Common myeloid progenitor, CD34-positive (primary cell): ENCODE results near the gene POLE2.

Experiments
- CTCF ChIA-PET: fragments of 350-600 bp; sonication (Branson Sonifier 250); formaldehyde crosslinking; loops from one replicate; lab custom pipeline; 2021; ENCODE audit warnings: antibody characterized with exemption; lab: Charles Lee
- POLR2A ChIA-PET: fragments of 350-600 bp; sonication (Branson Sonifier 250); formaldehyde crosslinking; loops from one replicate; lab custom pipeline; 2021; ENCODE audit warnings: antibody characterized with exemption; lab: Charles Lee
- DNase-seq, 3 donors: peaks; one replicate each; pipeline versions ENCODE4 v3.0.0 to v3.0.0-alpha.2; 2013
- H3K27ac ChIP-seq, 2 experiments: 1 replicate in 1 of 2; 2 replicates in 1 of 2; pipeline ENCODE4 v1.7.0; 2013; ENCODE audit warnings: inconsistent platforms in 2 of 2, low read length in 2 of 2, mild to moderate bottlenecking in 2 of 2, low read depth in 1 of 2, moderate library complexity in 1 of 2; ENCODE audit not compliant: severe bottlenecking in 2 of 2, insufficient read depth in 1 of 2, poor library complexity in 1 of 2
- H3K27me3 ChIP-seq, 5 experiments: replicated peaks in 2 of 5; 1 replicate in 3 of 5; 2 replicates in 2 of 5; pipeline versions ENCODE4 v1.6.1 to v1.7.0; 2013; ENCODE audit warnings: low read length in 4 of 5, mild to moderate bottlenecking in 2 of 5, moderate library complexity in 2 of 5, inconsistent platforms in 1 of 5; ENCODE audit not compliant: insufficient read depth in 5 of 5, control insufficient read depth in 4 of 5
- H3K36me3 ChIP-seq, 4 experiments: 1 replicate in 2 of 4; 2 replicates in 2 of 4; pipeline versions ENCODE4 v1.6.1 to v1.7.0; 2013; ENCODE audit warnings: low read length in 3 of 4, control low read depth in 1 of 4, mild to moderate bottlenecking in 1 of 4; ENCODE audit not compliant: control insufficient read depth in 4 of 4, insufficient read depth in 4 of 4
- H3K4me1 ChIP-seq, 4 experiments: 1 replicate in 3 of 4; 2 replicates in 1 of 4; pipeline versions ENCODE4 v1.6.1 to v1.7.1; 2013; ENCODE audit warnings: low read length in 3 of 4, mild to moderate bottlenecking in 3 of 4, control low read depth in 1 of 4, inconsistent platforms in 1 of 4, moderate library complexity in 1 of 4; ENCODE audit not compliant: control insufficient read depth in 4 of 4, insufficient read depth in 4 of 4; ENCODE audit errors: control extremely low read depth in 1 of 4
- H3K4me3 ChIP-seq, 7 experiments: 1 replicate in 4 of 7; 2 replicates in 3 of 7; pipeline versions ENCODE4 v1.5.1 to v1.7.0; 2013; ENCODE audit warnings: mild to moderate bottlenecking in 7 of 7, low read length in 6 of 7, moderate library complexity in 6 of 7, inconsistent platforms in 2 of 7, low read depth in 2 of 7, control low read depth in 1 of 7; ENCODE audit not compliant: insufficient read depth in 4 of 7, control insufficient read depth in 1 of 7; ENCODE audit errors: extremely low read depth in 1 of 7
- H3K9me3 ChIP-seq, 5 experiments: 1 replicate in 4 of 5; 2 replicates in 1 of 5; pipeline versions ENCODE4 v1.6.1 to v1.7.1; 2013; ENCODE audit warnings: low read length in 4 of 5, mild to moderate bottlenecking in 2 of 5, inconsistent platforms in 1 of 5, low read depth in 1 of 5, moderate library complexity in 1 of 5; ENCODE audit not compliant: control insufficient read depth in 4 of 5, insufficient read depth in 2 of 5; ENCODE audit errors: control extremely low read depth in 1 of 5
- WGBS: methylation state at CpG from one replicate; pipeline ENCODE4 v1.1.5; 2013; ENCODE audit not compliant: insufficient coverage; 5-methylcytosine and 5-hydroxymethylcytosine counted together

The POLE2 gene

DNA sequence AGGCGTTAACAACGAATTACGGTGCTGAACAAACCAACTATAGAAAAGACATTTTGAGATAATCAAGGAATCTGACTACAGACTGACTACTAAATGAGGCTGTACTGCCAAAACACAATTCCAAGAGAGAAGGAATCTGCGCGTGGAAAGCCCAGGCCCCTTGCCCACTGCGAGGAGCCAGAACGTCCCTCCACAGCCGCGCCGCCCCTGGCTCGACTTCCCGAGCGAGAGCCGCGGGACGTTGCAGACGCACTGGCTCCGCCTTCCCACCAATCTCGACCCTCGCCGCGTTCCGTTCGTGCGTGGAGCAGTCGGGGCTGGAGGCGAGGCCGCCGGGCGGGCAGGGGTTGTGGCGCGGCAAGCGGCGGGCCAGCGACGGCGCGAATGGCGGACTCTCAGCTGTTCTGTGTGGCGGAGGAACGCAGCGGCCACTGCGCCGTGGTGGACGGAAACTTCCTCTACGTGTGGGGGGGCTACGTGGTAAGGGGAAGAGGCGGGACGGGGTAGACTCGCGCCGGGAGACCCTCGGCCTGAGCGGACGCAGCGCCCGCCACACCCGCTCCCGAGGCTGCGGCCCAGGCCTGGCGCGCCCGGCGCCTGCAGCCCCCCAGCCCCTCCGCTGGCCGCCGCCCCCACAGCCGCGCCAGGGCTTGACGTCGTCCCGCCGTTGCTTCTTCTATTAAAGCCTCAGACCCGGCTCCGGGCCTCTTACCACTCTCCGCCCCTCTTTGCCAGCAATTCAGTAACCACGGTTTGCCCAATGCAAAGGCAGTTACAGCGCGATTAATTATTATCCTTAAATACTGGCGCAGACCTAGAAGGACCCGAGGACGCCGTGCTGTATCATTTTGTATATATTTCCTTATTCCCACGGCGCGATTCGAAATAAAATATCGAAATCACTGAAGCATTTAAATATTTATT lies 5.1 kb upstream of the POLE2 start, which contains the start of gene KLHDC1:
Gene KLHDC1 (plus strand): TSS at position 310 of the 924 bp plus-strand sequence. CDS start 75 bp downstream, at position 385.
- Histone ChIP-seq H3K27ac (peak within 1 kb of the TSS; percentile 70 to 87), H3K27me3 (no peaks in the 10 kb centered on the region), H3K36me3 (no peaks in the 10 kb centered on the region), H3K4me1 (peaks cover 3 to 24% (median 15%) of the 10 kb centered on the region in 4 experiments), H3K4me3 (peak within 1 kb of the TSS; percentile 71 to 91 (median 83)), H3K9me3 (no peaks in the 10 kb centered on the region)
- CTCF ChIA-PET: interaction anchor here (0.6 to 1.4 kb wide), 5 partner anchors 31 to 95 kb away, joined by 3 to 5 read pairs (median 4); partner anchors contain the start of gene KLHDC2
- under 1% methylated on average over 79 of the region's 88 CpGs for WGBS
- POLR2A ChIA-PET: interaction anchor here (0.9 to 1.2 kb wide), 4 partner anchors 10 to 76 kb away, joined by 3 to 4 read pairs (median 3); partner anchors contain the start of gene KLHDC2
- DNase-seq: peak; percentile 75 to 88 (median 81)

DNA sequence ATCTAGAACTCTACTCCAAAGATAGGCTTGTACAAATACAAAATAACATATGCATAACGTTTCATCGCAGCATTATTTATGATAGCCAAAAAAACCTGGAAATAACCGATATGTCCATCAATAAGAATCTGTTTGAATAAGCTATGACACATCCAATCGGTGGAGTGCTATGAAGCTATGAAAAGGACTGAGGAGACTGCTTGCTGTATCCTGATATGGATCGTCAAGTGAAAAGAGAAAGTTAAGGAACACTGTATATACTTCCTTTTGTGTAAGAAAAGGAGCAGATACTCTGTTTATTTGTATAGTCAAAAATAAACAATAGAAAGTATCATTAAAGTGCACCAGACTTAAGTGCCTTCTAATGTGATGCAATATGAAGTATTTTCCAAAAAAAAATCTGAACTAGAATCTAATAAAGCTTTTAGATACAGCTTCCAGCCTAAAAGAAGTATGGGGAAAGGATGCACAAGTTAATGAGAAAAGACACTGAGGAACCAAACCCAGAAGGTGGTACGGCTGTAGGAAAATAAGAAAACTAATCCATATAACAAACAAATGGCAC lies 4.3 kb upstream of the POLE2 start:
- POLR2A ChIA-PET: interaction anchor here (1.0 to 1.2 kb wide), 2 partner anchors 76 to 77 kb away, joined by 3 to 4 read pairs; partner anchors contain the start of gene KLHDC2
- H3K27ac ChIP-seq: peak overlapping the region; percentile 70 to 87

DNA sequence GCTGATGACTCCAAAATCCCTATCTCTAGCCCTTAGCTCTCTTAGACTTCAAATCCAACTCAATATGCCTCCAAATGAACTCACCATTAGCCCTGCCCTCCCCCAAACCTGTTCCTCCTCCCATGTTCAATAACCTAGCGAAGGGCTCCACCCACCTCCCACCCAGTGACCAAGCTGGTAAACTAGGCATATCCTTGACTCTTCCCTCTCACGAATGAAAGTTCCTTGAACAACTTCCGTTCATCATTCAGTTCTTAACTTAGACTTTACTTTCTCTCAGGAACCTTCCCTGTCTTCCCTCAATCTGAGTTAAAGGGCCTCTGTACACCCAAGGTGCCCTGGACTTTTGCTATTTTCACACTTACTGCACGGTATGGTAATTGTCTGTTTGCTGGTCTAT lies 3.0 kb upstream of the POLE2 start:
- ChIA-PET CTCF (interaction anchor here (0.7 to 1.0 kb wide), 2 partner anchors 15 to 106 kb away, joined by 3 to 4 read pairs; no protein-coding TSS in a partner anchor), POLR2A (interaction anchor here (1.2 kb wide), 1 partner anchor 56 kb away, joined by 5 read pairs; the partner anchor contains the start of gene DNAAF2)
- peaks cover 3 to 27% (median 21%) of the 10 kb centered on the region in 4 experiments for H3K4me1 ChIP-seq
- H3K27me3 ChIP-seq: no peaks in the 10 kb centered on the region
- H3K36me3 ChIP-seq: no peaks in the 10 kb centered on the region
- H3K4me3 ChIP-seq: no peak overlapping the region
- 87% methylated on average over 3 of the region's 4 CpGs for WGBS
- no peaks in the 10 kb centered on the region for H3K9me3 ChIP-seq
- no peak overlapping the region for H3K27ac ChIP-seq
- no peak for DNase-seq

More for the DNA sequence above, 4.3 kb upstream of the POLE2 start:
- DNase-seq: no peak
- 92% methylated on average over 4 of the region's 6 CpGs for WGBS
- Histone ChIP-seq H3K4me1 (peaks cover 3 to 27% (median 17%) of the 10 kb centered on the region in 4 experiments), H3K36me3 (no peaks in the 10 kb centered on the region), H3K27me3 (no peaks in the 10 kb centered on the region), H3K4me3 (peak overlapping the region in 6 of 7 experiments; percentile 77 to 91 (median 84)), H3K9me3 (no peaks in the 10 kb centered on the region)
- CTCF ChIA-PET: interaction anchor here (1.1 to 1.4 kb wide), 3 partner anchors 32 to 75 kb away, joined by 3 to 5 read pairs (median 4); partner anchors contain the start of gene KLHDC2

DNA sequence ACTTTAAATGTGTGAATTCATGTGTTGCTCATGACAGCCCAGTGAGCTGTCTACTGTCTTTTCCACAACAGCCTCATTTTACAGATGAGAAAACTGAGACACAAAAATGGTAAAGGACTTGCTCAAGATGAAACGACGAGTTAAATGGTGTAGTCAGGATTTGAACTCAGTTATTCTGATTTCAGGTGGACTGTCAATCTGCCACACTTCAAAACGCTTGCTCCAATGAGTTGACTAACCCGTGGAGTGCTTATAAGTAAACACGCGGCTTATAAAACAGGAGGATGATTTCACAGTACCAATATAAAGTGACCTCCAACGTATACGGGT lies 652 bp upstream of the POLE2 start:
- POLR2A ChIA-PET: interaction anchor here (1.4 to 2.0 kb wide), 2 partner anchors 11 to 79 kb away, joined by 3 to 10 read pairs; partner anchors contain the start of gene KLHDC2

DNA sequence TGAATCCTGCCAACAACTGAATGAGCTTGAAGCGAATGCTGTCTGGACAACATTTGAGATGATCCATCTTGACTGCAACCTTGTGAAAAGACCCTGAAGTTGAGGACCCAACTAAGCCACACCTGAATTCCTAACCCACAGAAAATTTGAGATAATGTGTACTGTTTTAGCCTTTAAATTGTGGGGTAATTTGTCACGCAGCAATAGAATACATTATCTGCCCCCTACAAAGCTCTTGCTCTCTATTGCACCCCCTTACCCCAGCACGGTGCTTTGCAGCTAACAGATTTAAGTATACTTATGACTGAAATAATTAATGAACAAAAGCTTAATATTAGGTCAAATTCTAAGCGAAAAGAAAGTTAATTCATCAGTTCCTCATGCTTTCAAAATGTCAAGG lies 1.6 kb downstream of the POLE2 start:
- DNase-seq: no peak
- Histone ChIP-seq H3K36me3 (peaks cover 2 to 14% (median 3%) of the 10 kb centered on the region in 4 experiments), H3K4me1 (peaks cover 0 to 11% (median 8%) of the 10 kb centered on the region in 4 experiments), H3K27ac (no peak overlapping the region), H3K9me3 (no peaks in the 10 kb centered on the region), H3K27me3 (no peaks in the 10 kb centered on the region), H3K4me3 (peak overlapping the region in 1 of 7 experiments; percentile 10)
- CTCF ChIA-PET: interaction anchor here (1.1 to 2.0 kb wide), 3 partner anchors 10 to 52 kb away, joined by 3 to 7 read pairs (median 4); no protein-coding TSS in a partner anchor
- POLR2A ChIA-PET: interaction anchor here (0.5 to 2.0 kb wide), 2 partner anchors 44 to 81 kb away, joined by 3 to 10 read pairs; partner anchors contain the start of gene KLHDC2
- WGBS: 100% methylated on average over 2 of the region's 4 CpGs

More for the DNA sequence above, 652 bp upstream of the POLE2 start:
- no peaks in the 10 kb centered on the region for H3K9me3 ChIP-seq
- CTCF ChIA-PET: interaction anchor here (1.6 kb wide), 2 partner anchors 38 to 80 kb away, joined by 3 to 6 read pairs; partner anchors contain the start of gene KLHDC2
- peaks cover 3 to 19% (median 14%) of the 10 kb centered on the region in 4 experiments for H3K4me1 ChIP-seq
- peak overlapping the region in 1 of 2 experiments; percentile 66 for H3K27ac ChIP-seq
- no peaks in the 10 kb centered on the region for H3K27me3 ChIP-seq
- no peak for DNase-seq
- H3K4me3 ChIP-seq: peak overlapping the region in 5 of 7 experiments; percentile 77 to 87 (median 81)
- WGBS: 100% methylated on average over 4 of the region's 8 CpGs
- peaks cover 0 to 1% (median 0%) of the 10 kb centered on the region in 4 experiments for H3K36me3 ChIP-seq

DNA sequence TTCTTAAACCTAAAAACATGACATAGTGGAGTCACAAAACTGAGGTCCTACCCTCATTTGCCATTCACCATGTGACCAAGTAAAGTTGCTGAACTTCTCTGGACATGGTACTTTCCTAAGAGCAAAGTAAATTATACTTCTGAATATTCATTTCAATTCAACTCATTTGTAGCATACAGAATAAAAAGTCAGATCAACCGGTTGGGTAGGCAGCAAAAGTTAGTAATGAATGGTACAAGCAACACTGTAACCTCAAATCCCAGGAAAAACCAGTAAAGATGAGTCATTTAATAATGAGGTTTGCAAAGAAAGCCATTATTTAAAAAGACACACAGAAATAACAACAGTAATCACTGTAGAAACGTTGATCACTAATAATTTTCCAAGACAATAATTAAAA lies 8.7 kb downstream of the POLE2 start:
- POLR2A ChIA-PET: no interaction called here

More for the DNA sequence above, 8.7 kb downstream of the POLE2 start:
- CTCF ChIA-PET: interaction anchor here (1.1 to 1.2 kb wide), 2 partner anchors 47 to 92 kb away, joined by 3 to 5 read pairs; no protein-coding TSS in a partner anchor
- H3K36me3 ChIP-seq: peaks cover 8 to 55% (median 22%) of the 10 kb centered on the region in 4 experiments
- no peaks in the 10 kb centered on the region for H3K9me3 ChIP-seq
- H3K4me3 ChIP-seq: no peak overlapping the region
- H3K27me3 ChIP-seq: no peaks in the 10 kb centered on the region
- no peaks in the 10 kb centered on the region for H3K4me1 ChIP-seq
- WGBS: no CpG with 5 or more reads among the region's 2 CpGs
- H3K27ac ChIP-seq: no peak overlapping the region
- no peak for DNase-seq
